Liver (tissue), 3 donors: ENCODE data around the gene PIR.

Experiments used
- EGR1 ChIP-seq, 2 donors: IDR thresholded peaks; 2 replicates each; pipeline ENCODE4 v1.6.1; 2016 to 2018; ENCODE audit warnings: antibody characterized with exemption in 2 of 2, low read depth in 2 of 2
- FOXA1 ChIP-seq: IDR thresholded peaks from 2 replicates; pipeline ENCODE4 v1.6.1; 2016; ENCODE audit warnings: antibody characterized with exemption
- HNF4G ChIP-seq: IDR thresholded peaks from 2 replicates; pipeline ENCODE4 v1.6.1; 2016; ENCODE audit warnings: antibody characterized with exemption
- JUND ChIP-seq, 2 donors: IDR thresholded peaks; 2 replicates each; pipeline ENCODE4 v1.6.1; 2016; ENCODE audit warnings: antibody characterized with exemption in 2 of 2
- RAD21 ChIP-seq, 2 donors: IDR thresholded peaks; 2 replicates each; pipeline ENCODE4 v1.6.1; 2016; ENCODE audit warnings: antibody characterized with exemption in 2 of 2, mild to moderate bottlenecking in 2 of 2
- SP1 ChIP-seq: IDR thresholded peaks from 2 replicates; pipeline ENCODE4 v1.6.1; 2018; ENCODE audit warnings: antibody characterized with exemption, mild to moderate bottlenecking
- TAF1 ChIP-seq: conservative IDR thresholded peaks from 2 replicates; pipeline ENCODE4 v1.6.1; 2016; ENCODE audit warnings: antibody characterized with exemption, mild to moderate bottlenecking
- YY1 ChIP-seq: IDR thresholded peaks from 2 replicates; pipeline ENCODE4 v1.6.1; 2016; ENCODE audit warnings: antibody characterized with exemption, mild to moderate bottlenecking
- TF ChIP-seq, protein P1 (sequence below): fragments of 150-350 bp; IDR thresholded peaks from 2 replicates; pipeline ENCODE4 v1.5.1; 2017; ENCODE audit warnings: improper control_type of control experiment, low read depth, low read length; ENCODE audit not compliant: missing input control
- TF ChIP-seq, protein P2 (sequence below): IDR thresholded peaks from 2 replicates; pipeline ENCODE4 v1.6.1; 2016; ENCODE audit warnings: antibody characterized with exemption
- TF ChIP-seq, protein P3 (sequence below): IDR thresholded peaks from 2 replicates; pipeline ENCODE4 v1.6.1; 2016; ENCODE audit warnings: antibody characterized with exemption
- TF ChIP-seq, protein P4 (sequence below): IDR thresholded peaks from 2 replicates; pipeline ENCODE4 v1.6.1; 2016; ENCODE audit warnings: antibody characterized with exemption
- TF ChIP-seq, protein P5 (sequence below): IDR thresholded peaks from 2 replicates; pipeline ENCODE4 v1.6.1; 2016; ENCODE audit warnings: antibody characterized with exemption, mild to moderate bottlenecking
- donor health status: healthy.
- donor health status: healthy.

DNA sequence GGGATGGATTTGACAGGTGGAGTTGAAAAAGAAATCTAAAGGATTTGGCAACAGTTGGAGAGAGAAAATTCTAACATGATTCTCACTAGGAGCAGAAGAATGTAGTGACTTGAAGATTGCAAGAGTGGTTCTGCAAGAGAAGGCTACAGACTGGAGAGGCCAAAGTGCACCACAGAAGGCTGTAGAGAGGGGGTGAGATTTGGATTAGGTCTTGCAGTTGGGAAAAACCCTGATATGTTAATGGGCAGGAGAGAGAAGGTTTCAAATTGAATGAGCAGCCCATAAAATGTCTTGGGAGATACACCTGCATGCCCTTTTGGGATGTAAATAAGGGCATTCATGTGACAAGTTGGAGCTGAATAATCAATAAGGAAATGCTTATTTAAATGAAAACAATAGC is 94.3 kb downstream of the PIR start:
- TF ChIP-seq RAD21 (IDR thresholded peaks at IDR 0.05), result no peak
- TF ChIP-seq, protein P1, sequence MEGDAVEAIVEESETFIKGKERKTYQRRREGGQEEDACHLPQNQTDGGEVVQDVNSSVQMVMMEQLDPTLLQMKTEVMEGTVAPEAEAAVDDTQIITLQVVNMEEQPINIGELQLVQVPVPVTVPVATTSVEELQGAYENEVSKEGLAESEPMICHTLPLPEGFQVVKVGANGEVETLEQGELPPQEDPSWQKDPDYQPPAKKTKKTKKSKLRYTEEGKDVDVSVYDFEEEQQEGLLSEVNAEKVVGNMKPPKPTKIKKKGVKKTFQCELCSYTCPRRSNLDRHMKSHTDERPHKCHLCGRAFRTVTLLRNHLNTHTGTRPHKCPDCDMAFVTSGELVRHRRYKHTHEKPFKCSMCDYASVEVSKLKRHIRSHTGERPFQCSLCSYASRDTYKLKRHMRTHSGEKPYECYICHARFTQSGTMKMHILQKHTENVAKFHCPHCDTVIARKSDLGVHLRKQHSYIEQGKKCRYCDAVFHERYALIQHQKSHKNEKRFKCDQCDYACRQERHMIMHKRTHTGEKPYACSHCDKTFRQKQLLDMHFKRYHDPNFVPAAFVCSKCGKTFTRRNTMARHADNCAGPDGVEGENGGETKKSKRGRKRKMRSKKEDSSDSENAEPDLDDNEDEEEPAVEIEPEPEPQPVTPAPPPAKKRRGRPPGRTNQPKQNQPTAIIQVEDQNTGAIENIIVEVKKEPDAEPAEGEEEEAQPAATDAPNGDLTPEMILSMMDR, result no peak
- TF ChIP-seq YY1, result no peak
- TF ChIP-seq, protein P2, sequence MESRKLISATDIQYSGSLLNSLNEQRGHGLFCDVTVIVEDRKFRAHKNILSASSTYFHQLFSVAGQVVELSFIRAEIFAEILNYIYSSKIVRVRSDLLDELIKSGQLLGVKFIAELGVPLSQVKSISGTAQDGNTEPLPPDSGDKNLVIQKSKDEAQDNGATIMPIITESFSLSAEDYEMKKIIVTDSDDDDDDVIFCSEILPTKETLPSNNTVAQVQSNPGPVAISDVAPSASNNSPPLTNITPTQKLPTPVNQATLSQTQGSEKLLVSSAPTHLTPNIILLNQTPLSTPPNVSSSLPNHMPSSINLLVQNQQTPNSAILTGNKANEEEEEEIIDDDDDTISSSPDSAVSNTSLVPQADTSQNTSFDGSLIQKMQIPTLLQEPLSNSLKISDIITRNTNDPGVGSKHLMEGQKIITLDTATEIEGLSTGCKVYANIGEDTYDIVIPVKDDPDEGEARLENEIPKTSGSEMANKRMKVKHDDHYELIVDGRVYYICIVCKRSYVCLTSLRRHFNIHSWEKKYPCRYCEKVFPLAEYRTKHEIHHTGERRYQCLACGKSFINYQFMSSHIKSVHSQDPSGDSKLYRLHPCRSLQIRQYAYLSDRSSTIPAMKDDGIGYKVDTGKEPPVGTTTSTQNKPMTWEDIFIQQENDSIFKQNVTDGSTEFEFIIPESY, result no peak
- TF ChIP-seq, protein P3, sequence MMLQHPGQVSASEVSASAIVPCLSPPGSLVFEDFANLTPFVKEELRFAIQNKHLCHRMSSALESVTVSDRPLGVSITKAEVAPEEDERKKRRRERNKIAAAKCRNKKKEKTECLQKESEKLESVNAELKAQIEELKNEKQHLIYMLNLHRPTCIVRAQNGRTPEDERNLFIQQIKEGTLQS, result no peak
- TF ChIP-seq HNF4G, result no peak
- no peak for TF ChIP-seq TAF1
- TF ChIP-seq, protein P4, sequence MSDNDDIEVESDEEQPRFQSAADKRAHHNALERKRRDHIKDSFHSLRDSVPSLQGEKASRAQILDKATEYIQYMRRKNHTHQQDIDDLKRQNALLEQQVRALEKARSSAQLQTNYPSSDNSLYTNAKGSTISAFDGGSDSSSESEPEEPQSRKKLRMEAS, result no peak
- no peak for TF ChIP-seq FOXA1
- TF ChIP-seq SP1, result no peak
- no peak for TF ChIP-seq JUND (IDR thresholded peaks at IDR 0.05)
- TF ChIP-seq, protein P5, sequence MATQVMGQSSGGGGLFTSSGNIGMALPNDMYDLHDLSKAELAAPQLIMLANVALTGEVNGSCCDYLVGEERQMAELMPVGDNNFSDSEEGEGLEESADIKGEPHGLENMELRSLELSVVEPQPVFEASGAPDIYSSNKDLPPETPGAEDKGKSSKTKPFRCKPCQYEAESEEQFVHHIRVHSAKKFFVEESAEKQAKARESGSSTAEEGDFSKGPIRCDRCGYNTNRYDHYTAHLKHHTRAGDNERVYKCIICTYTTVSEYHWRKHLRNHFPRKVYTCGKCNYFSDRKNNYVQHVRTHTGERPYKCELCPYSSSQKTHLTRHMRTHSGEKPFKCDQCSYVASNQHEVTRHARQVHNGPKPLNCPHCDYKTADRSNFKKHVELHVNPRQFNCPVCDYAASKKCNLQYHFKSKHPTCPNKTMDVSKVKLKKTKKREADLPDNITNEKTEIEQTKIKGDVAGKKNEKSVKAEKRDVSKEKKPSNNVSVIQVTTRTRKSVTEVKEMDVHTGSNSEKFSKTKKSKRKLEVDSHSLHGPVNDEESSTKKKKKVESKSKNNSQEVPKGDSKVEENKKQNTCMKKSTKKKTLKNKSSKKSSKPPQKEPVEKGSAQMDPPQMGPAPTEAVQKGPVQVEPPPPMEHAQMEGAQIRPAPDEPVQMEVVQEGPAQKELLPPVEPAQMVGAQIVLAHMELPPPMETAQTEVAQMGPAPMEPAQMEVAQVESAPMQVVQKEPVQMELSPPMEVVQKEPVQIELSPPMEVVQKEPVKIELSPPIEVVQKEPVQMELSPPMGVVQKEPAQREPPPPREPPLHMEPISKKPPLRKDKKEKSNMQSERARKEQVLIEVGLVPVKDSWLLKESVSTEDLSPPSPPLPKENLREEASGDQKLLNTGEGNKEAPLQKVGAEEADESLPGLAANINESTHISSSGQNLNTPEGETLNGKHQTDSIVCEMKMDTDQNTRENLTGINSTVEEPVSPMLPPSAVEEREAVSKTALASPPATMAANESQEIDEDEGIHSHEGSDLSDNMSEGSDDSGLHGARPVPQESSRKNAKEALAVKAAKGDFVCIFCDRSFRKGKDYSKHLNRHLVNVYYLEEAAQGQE, result no peak
- TF ChIP-seq EGR1 (IDR thresholded peaks at IDR 0.05; ENCODE audit: low read depth in 2 of 2), result no peak
